ENCODE measurements around the gene MUL1. TPM values are rescaled to one million over a fixed set of nuclear protein-coding genes. Genes with fewer than 3 reads are reported as not detected.

Gene MUL1
- total and polyA plus RNA-seq, 9 of the 15 experiments (the other 6 are each of a cell fraction or from before 2014, with no cell fraction given): 10.4 to 32.9 (median 19.3) TPM

DNA sequence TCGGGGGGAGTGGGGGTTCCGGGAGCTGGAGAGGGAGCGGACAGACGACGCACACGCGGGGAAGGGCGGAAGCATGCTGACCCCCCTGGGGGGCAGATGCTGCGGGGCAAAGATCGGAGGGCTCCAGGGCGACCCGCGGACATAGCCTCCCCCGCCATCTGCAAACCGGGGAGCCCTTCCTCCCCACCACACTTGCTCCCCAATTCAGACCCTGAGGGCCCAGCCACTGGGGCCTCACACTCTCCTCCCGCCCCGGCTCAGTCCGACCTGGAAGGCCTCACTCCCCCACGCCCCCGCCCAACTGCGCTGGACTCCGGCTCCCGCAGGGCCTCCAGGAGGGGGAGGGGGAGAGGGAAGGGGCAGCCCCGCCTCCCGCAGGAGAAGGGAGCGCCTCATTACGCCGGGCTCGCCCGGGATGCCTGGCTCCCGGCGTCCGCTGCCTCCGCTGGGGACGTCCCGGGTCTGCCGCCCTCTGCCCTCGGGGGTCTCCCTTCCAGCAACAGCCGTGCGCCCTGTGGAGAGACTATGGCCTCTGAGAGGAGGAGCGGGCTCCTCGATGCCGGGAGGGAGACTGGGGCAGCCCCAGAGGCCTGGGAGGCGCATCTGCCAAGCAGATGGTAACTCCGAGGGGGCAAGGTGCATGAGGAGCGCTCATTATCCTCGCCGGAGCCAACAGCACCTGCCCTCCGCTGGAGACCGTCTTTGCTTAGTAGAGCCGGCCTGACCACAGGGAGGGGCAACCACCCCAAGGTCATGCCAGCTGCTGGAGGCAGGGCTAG lies 21.3 kb downstream of the MUL1 start (continued):
- TF ChIP-seq, protein P1, sequence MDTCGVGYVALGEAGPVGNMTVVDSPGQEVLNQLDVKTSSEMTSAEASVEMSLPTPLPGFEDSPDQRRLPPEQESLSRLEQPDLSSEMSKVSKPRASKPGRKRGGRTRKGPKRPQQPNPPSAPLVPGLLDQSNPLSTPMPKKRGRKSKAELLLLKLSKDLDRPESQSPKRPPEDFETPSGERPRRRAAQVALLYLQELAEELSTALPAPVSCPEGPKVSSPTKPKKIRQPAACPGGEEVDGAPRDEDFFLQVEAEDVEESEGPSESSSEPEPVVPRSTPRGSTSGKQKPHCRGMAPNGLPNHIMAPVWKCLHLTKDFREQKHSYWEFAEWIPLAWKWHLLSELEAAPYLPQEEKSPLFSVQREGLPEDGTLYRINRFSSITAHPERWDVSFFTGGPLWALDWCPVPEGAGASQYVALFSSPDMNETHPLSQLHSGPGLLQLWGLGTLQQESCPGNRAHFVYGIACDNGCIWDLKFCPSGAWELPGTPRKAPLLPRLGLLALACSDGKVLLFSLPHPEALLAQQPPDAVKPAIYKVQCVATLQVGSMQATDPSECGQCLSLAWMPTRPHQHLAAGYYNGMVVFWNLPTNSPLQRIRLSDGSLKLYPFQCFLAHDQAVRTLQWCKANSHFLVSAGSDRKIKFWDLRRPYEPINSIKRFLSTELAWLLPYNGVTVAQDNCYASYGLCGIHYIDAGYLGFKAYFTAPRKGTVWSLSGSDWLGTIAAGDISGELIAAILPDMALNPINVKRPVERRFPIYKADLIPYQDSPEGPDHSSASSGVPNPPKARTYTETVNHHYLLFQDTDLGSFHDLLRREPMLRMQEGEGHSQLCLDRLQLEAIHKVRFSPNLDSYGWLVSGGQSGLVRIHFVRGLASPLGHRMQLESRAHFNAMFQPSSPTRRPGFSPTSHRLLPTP (IDR thresholded peaks at IDR 0.05; ENCODE audit: borderline replicate concordance, extremely low read depth, insufficient read length): no peak
- no peak for TF ChIP-seq MBD2 (IDR thresholded peaks at IDR 0.05; ENCODE audit: borderline replicate concordance, low read depth)
- no peak for TF ChIP-seq U2AF1 (optimal IDR thresholded peaks at IDR 0.05; ENCODE audit: low read depth, low read length)
- TF ChIP-seq SRSF9 (IDR thresholded peaks at IDR 0.05; ENCODE audit: borderline replicate concordance, low read depth, low read length): no peak
- TF ChIP-seq, protein P2, sequence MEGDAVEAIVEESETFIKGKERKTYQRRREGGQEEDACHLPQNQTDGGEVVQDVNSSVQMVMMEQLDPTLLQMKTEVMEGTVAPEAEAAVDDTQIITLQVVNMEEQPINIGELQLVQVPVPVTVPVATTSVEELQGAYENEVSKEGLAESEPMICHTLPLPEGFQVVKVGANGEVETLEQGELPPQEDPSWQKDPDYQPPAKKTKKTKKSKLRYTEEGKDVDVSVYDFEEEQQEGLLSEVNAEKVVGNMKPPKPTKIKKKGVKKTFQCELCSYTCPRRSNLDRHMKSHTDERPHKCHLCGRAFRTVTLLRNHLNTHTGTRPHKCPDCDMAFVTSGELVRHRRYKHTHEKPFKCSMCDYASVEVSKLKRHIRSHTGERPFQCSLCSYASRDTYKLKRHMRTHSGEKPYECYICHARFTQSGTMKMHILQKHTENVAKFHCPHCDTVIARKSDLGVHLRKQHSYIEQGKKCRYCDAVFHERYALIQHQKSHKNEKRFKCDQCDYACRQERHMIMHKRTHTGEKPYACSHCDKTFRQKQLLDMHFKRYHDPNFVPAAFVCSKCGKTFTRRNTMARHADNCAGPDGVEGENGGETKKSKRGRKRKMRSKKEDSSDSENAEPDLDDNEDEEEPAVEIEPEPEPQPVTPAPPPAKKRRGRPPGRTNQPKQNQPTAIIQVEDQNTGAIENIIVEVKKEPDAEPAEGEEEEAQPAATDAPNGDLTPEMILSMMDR (IDR thresholded peaks at IDR 0.05 in 2 of 3, conservative IDR thresholded peaks at IDR 0.05 in 1 of 3; ENCODE audit: insufficient read depth in 2 of 3, low read depth in 1 of 3, low read length in 3 of 3): no peak
- TF ChIP-seq, protein P3, sequence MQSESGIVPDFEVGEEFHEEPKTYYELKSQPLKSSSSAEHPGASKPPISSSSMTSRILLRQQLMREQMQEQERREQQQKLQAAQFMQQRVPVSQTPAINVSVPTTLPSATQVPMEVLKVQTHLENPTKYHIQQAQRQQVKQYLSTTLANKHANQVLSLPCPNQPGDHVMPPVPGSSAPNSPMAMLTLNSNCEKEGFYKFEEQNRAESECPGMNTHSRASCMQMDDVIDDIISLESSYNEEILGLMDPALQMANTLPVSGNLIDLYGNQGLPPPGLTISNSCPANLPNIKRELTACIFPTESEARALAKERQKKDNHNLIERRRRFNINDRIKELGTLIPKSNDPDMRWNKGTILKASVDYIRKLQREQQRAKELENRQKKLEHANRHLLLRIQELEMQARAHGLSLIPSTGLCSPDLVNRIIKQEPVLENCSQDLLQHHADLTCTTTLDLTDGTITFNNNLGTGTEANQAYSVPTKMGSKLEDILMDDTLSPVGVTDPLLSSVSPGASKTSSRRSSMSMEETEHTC (IDR thresholded peaks at IDR 0.05): no peak
- TF ChIP-seq RUNX1 (IDR thresholded peaks at IDR 0.05; ENCODE audit: low read depth): no peak
- TF ChIP-seq, protein P4, sequence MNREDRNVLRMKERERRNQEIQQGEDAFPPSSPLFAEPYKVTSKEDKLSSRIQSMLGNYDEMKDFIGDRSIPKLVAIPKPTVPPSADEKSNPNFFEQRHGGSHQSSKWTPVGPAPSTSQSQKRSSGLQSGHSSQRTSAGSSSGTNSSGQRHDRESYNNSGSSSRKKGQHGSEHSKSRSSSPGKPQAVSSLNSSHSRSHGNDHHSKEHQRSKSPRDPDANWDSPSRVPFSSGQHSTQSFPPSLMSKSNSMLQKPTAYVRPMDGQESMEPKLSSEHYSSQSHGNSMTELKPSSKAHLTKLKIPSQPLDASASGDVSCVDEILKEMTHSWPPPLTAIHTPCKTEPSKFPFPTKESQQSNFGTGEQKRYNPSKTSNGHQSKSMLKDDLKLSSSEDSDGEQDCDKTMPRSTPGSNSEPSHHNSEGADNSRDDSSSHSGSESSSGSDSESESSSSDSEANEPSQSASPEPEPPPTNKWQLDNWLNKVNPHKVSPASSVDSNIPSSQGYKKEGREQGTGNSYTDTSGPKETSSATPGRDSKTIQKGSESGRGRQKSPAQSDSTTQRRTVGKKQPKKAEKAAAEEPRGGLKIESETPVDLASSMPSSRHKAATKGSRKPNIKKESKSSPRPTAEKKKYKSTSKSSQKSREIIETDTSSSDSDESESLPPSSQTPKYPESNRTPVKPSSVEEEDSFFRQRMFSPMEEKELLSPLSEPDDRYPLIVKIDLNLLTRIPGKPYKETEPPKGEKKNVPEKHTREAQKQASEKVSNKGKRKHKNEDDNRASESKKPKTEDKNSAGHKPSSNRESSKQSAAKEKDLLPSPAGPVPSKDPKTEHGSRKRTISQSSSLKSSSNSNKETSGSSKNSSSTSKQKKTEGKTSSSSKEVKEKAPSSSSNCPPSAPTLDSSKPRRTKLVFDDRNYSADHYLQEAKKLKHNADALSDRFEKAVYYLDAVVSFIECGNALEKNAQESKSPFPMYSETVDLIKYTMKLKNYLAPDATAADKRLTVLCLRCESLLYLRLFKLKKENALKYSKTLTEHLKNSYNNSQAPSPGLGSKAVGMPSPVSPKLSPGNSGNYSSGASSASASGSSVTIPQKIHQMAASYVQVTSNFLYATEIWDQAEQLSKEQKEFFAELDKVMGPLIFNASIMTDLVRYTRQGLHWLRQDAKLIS (CRISPR knock-in tag; IDR thresholded peaks at IDR 0.05): no peak
- TF ChIP-seq, protein P5, sequence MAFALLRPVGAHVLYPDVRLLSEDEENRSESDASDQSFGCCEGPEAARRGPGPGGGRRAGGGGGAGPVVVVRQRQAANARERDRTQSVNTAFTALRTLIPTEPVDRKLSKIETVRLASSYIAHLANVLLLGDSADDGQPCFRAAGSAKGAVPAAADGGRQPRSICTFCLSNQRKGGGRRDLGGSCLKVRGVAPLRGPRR (CRISPR knock-in tag; IDR thresholded peaks at IDR 0.05): no peak
- TF ChIP-seq, protein P6, sequence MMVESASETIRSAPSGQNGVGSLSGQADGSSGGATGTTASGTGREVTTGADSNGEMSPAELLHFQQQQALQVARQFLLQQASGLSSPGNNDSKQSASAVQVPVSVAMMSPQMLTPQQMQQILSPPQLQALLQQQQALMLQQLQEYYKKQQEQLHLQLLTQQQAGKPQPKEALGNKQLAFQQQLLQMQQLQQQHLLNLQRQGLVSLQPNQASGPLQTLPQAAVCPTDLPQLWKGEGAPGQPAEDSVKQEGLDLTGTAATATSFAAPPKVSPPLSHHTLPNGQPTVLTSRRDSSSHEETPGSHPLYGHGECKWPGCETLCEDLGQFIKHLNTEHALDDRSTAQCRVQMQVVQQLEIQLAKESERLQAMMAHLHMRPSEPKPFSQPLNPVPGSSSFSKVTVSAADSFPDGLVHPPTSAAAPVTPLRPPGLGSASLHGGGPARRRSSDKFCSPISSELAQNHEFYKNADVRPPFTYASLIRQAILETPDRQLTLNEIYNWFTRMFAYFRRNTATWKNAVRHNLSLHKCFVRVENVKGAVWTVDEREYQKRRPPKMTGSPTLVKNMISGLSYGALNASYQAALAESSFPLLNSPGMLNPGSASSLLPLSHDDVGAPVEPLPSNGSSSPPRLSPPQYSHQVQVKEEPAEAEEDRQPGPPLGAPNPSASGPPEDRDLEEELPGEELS (CRISPR knock-in tag; IDR thresholded peaks at IDR 0.05; ENCODE audit: borderline replicate concordance): no peak
- TF ChIP-seq ZNF121 (CRISPR knock-in tag; conservative IDR thresholded peaks at IDR 0.05): no peak
- TF ChIP-seq SUPT5H (IDR thresholded peaks at IDR 0.05): no peak; the same call in 1 of the 2 replicates
- TF ChIP-seq ZNF224 (CRISPR knock-in tag; IDR thresholded peaks at IDR 0.05): no peak
